HepG2 (cell line): ENCODE measurements around the gene GALNT17. TPM values are rescaled to one million over a fixed set of nuclear protein-coding genes. Genes with fewer than 3 reads are reported as not detected.

Experiments used
- ZKSCAN1 ChIP-seq: fragments of 150-350 bp; IDR thresholded peaks from 2 replicates; pipeline ENCODE4 v1.6.1; 2014; ENCODE audit warnings: low read length
- ZNF619 ChIP-seq: sonication (generic); formaldehyde crosslinking; IDR thresholded peaks from 2 replicates; pipeline ENCODE4 v1.4.0; 2020; ENCODE audit warnings: mild to moderate bottlenecking, missing genetic modification reagents
- polyA plus RNA-seq, 8 experiments: library from polyadenylated mRNA; depleted of rRNA in 3 of 8; stranded (reverse) in 7 of 8; unstranded in 1 of 8; fragments of >200 nt; fragmentation: Illumina TruSeq in 4 of 8; extraction: Trizol in 4 of 8; gene quantifications; 2 replicates each; pipeline versions ENCODE4 v1.2.1 to v1.2.3, GENCODE V29; 2011 to 2016; ENCODE audit warnings: low read depth in 4 of 8, missing spikeins in 1 of 8, mixed read lengths in 1 of 8; ENCODE audit not compliant: insufficient read depth in 1 of 8
- total RNA-seq, 5 experiments: library from RNA; depleted of rRNA; stranded (reverse); fragments of >200 nt; fragmentation: Illumina TruSeq; extraction: Trizol; gene quantifications; 2 replicates each; pipeline ENCODE4 v1.2.3, GENCODE V29; 2016; ENCODE audit warnings: low read depth in 1 of 5
- TF ChIP-seq, protein P1 (sequence below): sonication (generic); formaldehyde crosslinking; IDR thresholded peaks from 2 replicates; pipeline ENCODE4 v1.8.1; 2022; ENCODE audit warnings: low read depth, mild to moderate bottlenecking, missing genetic modification reagents
- TF ChIP-seq, protein P2 (sequence below): sonication (generic); formaldehyde crosslinking; IDR thresholded peaks from 2 replicates; pipeline ENCODE4 v1.9.0; 2021; ENCODE audit warnings: missing genetic modification reagents, borderline replicate concordance
- TF ChIP-seq, protein P3 (sequence below): sonication (generic); formaldehyde crosslinking; IDR thresholded peaks from 2 replicates; pipeline ENCODE4 v1.5.0; 2020; ENCODE audit warnings: missing genetic modification reagents
- TF ChIP-seq, protein P4 (sequence below): sonication (generic); formaldehyde crosslinking; IDR thresholded peaks from 2 replicates; pipeline ENCODE4 v1.4.0; 2020; ENCODE audit warnings: mild to moderate bottlenecking, low read depth, missing genetic modification reagents

The GALNT17 gene
- total and polyA plus RNA-seq, 2 of the 13 experiments (the other 11 are each of a cell fraction or from before 2014, with no cell fraction given) = not detected

DNA sequence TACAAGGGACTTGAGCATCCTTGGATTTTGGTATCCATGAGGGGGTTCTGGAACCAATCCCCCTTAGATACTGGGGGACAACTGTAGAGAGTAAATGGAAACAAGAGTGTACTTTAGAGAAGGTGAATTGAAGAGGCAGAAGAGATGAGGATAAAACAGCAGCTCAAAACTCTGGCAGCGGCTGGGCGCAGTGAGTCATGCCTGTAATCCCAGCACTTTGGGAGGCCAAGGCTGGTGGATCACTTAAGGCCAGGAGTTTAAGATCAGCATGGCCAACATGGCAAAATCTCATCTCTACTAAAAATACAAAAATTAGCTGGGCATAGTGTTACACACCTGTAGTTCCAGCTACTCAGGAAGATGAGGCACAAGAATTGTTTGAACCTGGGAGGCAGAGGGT is 218.7 kb downstream of the GALNT17 start (continued):
- TF ChIP-seq, protein P1, sequence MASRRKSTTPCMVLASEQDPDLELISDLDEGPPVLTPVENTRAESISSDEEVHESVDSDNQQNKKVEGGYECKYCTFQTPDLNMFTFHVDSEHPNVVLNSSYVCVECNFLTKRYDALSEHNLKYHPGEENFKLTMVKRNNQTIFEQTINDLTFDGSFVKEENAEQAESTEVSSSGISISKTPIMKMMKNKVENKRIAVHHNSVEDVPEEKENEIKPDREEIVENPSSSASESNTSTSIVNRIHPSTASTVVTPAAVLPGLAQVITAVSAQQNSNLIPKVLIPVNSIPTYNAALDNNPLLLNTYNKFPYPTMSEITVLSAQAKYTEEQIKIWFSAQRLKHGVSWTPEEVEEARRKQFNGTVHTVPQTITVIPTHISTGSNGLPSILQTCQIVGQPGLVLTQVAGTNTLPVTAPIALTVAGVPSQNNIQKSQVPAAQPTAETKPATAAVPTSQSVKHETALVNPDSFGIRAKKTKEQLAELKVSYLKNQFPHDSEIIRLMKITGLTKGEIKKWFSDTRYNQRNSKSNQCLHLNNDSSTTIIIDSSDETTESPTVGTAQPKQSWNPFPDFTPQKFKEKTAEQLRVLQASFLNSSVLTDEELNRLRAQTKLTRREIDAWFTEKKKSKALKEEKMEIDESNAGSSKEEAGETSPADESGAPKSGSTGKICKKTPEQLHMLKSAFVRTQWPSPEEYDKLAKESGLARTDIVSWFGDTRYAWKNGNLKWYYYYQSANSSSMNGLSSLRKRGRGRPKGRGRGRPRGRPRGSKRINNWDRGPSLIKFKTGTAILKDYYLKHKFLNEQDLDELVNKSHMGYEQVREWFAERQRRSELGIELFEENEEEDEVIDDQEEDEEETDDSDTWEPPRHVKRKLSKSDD (CRISPR knock-in tag) = no peak
- TF ChIP-seq, protein P2, sequence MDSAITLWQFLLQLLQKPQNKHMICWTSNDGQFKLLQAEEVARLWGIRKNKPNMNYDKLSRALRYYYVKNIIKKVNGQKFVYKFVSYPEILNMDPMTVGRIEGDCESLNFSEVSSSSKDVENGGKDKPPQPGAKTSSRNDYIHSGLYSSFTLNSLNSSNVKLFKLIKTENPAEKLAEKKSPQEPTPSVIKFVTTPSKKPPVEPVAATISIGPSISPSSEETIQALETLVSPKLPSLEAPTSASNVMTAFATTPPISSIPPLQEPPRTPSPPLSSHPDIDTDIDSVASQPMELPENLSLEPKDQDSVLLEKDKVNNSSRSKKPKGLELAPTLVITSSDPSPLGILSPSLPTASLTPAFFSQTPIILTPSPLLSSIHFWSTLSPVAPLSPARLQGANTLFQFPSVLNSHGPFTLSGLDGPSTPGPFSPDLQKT (CRISPR knock-in tag) = no peak
- TF ChIP-seq, protein P3, sequence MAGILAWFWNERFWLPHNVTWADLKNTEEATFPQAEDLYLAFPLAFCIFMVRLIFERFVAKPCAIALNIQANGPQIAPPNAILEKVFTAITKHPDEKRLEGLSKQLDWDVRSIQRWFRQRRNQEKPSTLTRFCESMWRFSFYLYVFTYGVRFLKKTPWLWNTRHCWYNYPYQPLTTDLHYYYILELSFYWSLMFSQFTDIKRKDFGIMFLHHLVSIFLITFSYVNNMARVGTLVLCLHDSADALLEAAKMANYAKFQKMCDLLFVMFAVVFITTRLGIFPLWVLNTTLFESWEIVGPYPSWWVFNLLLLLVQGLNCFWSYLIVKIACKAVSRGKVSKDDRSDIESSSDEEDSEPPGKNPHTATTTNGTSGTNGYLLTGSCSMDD (CRISPR knock-in tag) = no peak
- TF ChIP-seq ZKSCAN1 (no peak), ZNF619 (CRISPR knock-in tag) (no peak)
- TF ChIP-seq, protein P4, sequence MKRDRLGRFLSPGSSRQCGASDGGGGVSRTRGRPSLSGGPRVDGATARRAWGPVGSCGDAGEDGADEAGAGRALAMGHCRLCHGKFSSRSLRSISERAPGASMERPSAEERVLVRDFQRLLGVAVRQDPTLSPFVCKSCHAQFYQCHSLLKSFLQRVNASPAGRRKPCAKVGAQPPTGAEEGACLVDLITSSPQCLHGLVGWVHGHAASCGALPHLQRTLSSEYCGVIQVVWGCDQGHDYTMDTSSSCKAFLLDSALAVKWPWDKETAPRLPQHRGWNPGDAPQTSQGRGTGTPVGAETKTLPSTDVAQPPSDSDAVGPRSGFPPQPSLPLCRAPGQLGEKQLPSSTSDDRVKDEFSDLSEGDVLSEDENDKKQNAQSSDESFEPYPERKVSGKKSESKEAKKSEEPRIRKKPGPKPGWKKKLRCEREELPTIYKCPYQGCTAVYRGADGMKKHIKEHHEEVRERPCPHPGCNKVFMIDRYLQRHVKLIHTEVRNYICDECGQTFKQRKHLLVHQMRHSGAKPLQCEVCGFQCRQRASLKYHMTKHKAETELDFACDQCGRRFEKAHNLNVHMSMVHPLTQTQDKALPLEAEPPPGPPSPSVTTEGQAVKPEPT (CRISPR knock-in tag) = no peak
